A673 (cell line): Measurements from ENCODE around the gene PPARG. TPM values are rescaled to one million over a fixed set of nuclear protein-coding genes. Genes with fewer than 3 reads are reported as not detected.

Experiments used
- Bru-seq: library from RNA; stranded (reverse); fragments of 400-500 nt; gene quantifications from one replicate; lab custom pipeline; 2021; lab: Mats Ljungman, UMichigan
- BruChase-seq, 2 experiments: library from RNA; stranded (reverse); fragments of 400-500 nt; gene quantifications; one replicate each; lab custom pipeline; 2021; lab: Mats Ljungman, UMichigan
- BruUV-seq: library from RNA; stranded (reverse); fragments of 400-500 nt; replicated peaks from 2 replicates; lab custom pipeline; 2021; lab: Mats Ljungman, UMichigan
- CTCF ChIA-PET: fragments of 300-600 bp; sonication (Branson Sonifier 250); formaldehyde crosslinking; loops from one replicate; lab custom pipeline; 2022; ENCODE audit warnings: antibody characterized with exemption; lab: Charles Lee
- POLR2A ChIA-PET: fragments of 300-600 bp; sonication (Branson Sonifier 250); formaldehyde crosslinking; loops from one replicate; lab custom pipeline; 2022; ENCODE audit warnings: antibody characterized with exemption; ENCODE audit not compliant: low non-redundant PET; lab: Charles Lee
- DNase-seq: peaks from one replicate; pipeline ENCODE4 v3.0.0-alpha.2; 2015; ENCODE audit warnings: low spot score
- H3K27ac ChIP-seq: fragments of 200-600 bp; sonication (generic); 2 replicates; pipeline ENCODE4 v1.5.1; 2016; ENCODE audit warnings: mixed run types, low read depth, mild to moderate bottlenecking, mixed read lengths, antibody characterized with exemption, low read length; ENCODE audit not compliant: poor library complexity, severe bottlenecking
- H3K27me3 ChIP-seq: fragments of 200-600 bp; sonication (generic); replicated peaks from 2 replicates; pipeline ENCODE4 v1.6.1; 2017; ENCODE audit warnings: mixed run types, low read depth, mild to moderate bottlenecking, mixed read lengths, antibody characterized with exemption, low read length; ENCODE audit not compliant: insufficient read depth, poor library complexity
- H3K36me3 ChIP-seq: fragments of 200-600 bp; sonication (generic); 2 replicates; pipeline ENCODE4 v1.6.1; 2016; ENCODE audit warnings: mixed run types, mild to moderate bottlenecking, mixed read lengths, antibody characterized with exemption, low read length; ENCODE audit not compliant: insufficient read depth, poor library complexity, severe bottlenecking
- H3K4me1 ChIP-seq: fragments of 200-600 bp; sonication (generic); 2 replicates; pipeline ENCODE4 v1.6.1; 2017; ENCODE audit warnings: mixed run types, mild to moderate bottlenecking, mixed read lengths, antibody characterized with exemption, low read length; ENCODE audit not compliant: insufficient read depth, poor library complexity, severe bottlenecking
- H3K4me3 ChIP-seq: fragments of 200-600 bp; sonication (generic); 2 replicates; pipeline ENCODE4 v1.5.1; 2016; ENCODE audit warnings: low read depth, mixed run types, mild to moderate bottlenecking, mixed read lengths, low read length; ENCODE audit not compliant: poor library complexity, severe bottlenecking
- H3K9me3 ChIP-seq: fragments of 200-600 bp; sonication (generic); 2 replicates; pipeline ENCODE4 v1.6.1; 2016; ENCODE audit warnings: mixed run types, low read depth, mild to moderate bottlenecking, mixed read lengths, antibody characterized with exemption, low read length; ENCODE audit not compliant: poor library complexity, severe bottlenecking
- EZH2 ChIP-seq: fragments of 200-600 bp; sonication (generic); IDR thresholded peaks from 2 replicates; pipeline ENCODE4 v1.6.1; 2017; ENCODE audit warnings: borderline replicate concordance, low read depth, mild to moderate bottlenecking, mixed read lengths, antibody characterized with exemption, low read length; ENCODE audit not compliant: poor library complexity, severe bottlenecking
- intact Hi-C: fragments of 100-400 bp; cut with micrococcal nuclease; formaldehyde crosslinking; loops from one replicate; pipeline ENCODE4 v1.10.0; 2022; ENCODE audit not compliant: unreplicated experiment
- long read RNA-seq: library from polyadenylated mRNA; stranded (forward); transcript quantifications from one replicate; pipeline ENCODE4 v2.0.0, GENCODE V29; 2022
- total RNA-seq: library from RNA; stranded (reverse); gene quantifications from 2 replicates; pipeline ENCODE4 v1.2.3, GENCODE V29; 2021
- TF ChIP-seq, protein P1 (sequence below): fragments of 300-800, 200-600 bp; sonication (generic); conservative IDR thresholded peaks from 2 replicates; pipeline ENCODE4 v1.5.1; 2017; ENCODE audit warnings: low read depth, mild to moderate bottlenecking, antibody characterized with exemption, low read length, moderate library complexity, mixed read lengths

The PPARG gene
- 0.61 and 0.62 TPM in 2 replicates for total RNA-seq
- percentile 18 among the genes with signal in this experiment for Bru-seq, nascent RNA
- percentile 19 among the genes with signal in this experiment for BruChase-seq, experiment 1, labeled RNA remaining after a 2-hour chase
- BruChase-seq, experiment 2, labeled RNA remaining after a 6-hour chase: percentile 15 among the genes with signal in this experiment
- long read RNA-seq, partial matches to known transcripts: 0 of 1 reads
- long read RNA-seq, other reads (novel, unspliced or antisense): 1 of 1 reads

GRCh38 chr3:12288182-12289129 is at the start of gene PPARG:
PPARG (plus strand) TSS chr3:12289070; CDS start chr3:12379712, 90,642 bp downstream.
- no peaks in the 10 kb centered on the region for H3K36me3 ChIP-seq
- CTCF ChIA-PET: no interaction called here
- POLR2A ChIA-PET: no interaction called here
- peaks cover 8% of the 10 kb centered on the region for H3K9me3 ChIP-seq
- H3K4me1 ChIP-seq: no peaks in the 10 kb centered on the region
- H3K4me3 ChIP-seq: peak within 1 kb of the TSS; percentile 44
- TF ChIP-seq EZH2: peak; percentile 54
- TF ChIP-seq, protein P1, sequence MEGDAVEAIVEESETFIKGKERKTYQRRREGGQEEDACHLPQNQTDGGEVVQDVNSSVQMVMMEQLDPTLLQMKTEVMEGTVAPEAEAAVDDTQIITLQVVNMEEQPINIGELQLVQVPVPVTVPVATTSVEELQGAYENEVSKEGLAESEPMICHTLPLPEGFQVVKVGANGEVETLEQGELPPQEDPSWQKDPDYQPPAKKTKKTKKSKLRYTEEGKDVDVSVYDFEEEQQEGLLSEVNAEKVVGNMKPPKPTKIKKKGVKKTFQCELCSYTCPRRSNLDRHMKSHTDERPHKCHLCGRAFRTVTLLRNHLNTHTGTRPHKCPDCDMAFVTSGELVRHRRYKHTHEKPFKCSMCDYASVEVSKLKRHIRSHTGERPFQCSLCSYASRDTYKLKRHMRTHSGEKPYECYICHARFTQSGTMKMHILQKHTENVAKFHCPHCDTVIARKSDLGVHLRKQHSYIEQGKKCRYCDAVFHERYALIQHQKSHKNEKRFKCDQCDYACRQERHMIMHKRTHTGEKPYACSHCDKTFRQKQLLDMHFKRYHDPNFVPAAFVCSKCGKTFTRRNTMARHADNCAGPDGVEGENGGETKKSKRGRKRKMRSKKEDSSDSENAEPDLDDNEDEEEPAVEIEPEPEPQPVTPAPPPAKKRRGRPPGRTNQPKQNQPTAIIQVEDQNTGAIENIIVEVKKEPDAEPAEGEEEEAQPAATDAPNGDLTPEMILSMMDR: no peak
- intact Hi-C loops: no loop called here
- peaks cover 75% of the 10 kb centered on the region for H3K27me3 ChIP-seq
- no peak for DNase-seq
- BruUV-seq: no TSS peak
- H3K27ac ChIP-seq: no peak within 1 kb of the TSS

GRCh38 chr3:12239301-12239700 is 49.6 kb upstream of the PPARG start:
- POLR2A ChIA-PET: no interaction called here
- Histone ChIP-seq H3K27ac (no peak overlapping the region), H3K4me3 (no peak overlapping the region), H3K4me1 (no peaks in the 10 kb centered on the region), H3K27me3 (peaks cover 20% of the 10 kb centered on the region), H3K36me3 (no peaks in the 10 kb centered on the region), H3K9me3 (no peaks in the 10 kb centered on the region)
- CTCF ChIA-PET: no interaction called here
- intact Hi-C loops: no loop called here
- no peak for TF ChIP-seq EZH2
- TF ChIP-seq, protein P1: no peak
- no TSS peak for BruUV-seq
- peak; percentile 7 for DNase-seq

- ChIA-PET POLR2A (no interaction called here), CTCF (no interaction called here)
- TF ChIP-seq, protein P1: no peak
- TF ChIP-seq EZH2: no peak
These were observed 46.1 kb upstream of the PPARG start for GRCh38 chr3:12242772-12243171.

More at GRCh38 chr3:12242772-12243171, 46.1 kb upstream of the PPARG start:
- no TSS peak for BruUV-seq
- H3K27ac ChIP-seq: no peak overlapping the region
- no peak for DNase-seq
- no peaks in the 10 kb centered on the region for H3K36me3 ChIP-seq
- no peaks in the 10 kb centered on the region for H3K4me1 ChIP-seq
- H3K9me3 ChIP-seq: no peaks in the 10 kb centered on the region
- H3K4me3 ChIP-seq: no peak overlapping the region
- H3K27me3 ChIP-seq: peaks cover 36% of the 10 kb centered on the region
- intact Hi-C loops: no loop called here
